Natural killer cell (primary cell): ENCODE results near the gene PDLIM1. TPM values are rescaled to one million over a fixed set of nuclear protein-coding genes. Genes with fewer than 3 reads are reported as not detected.
A peak's percentile ranks its signal among the peaks of the same experiment; 100 is the strongest.

Source experiments
- ATAC-seq, 3 donors: fragments of 150-1000 bp in 2 of 3; fragments of 200-7000 bp in 1 of 3; cut with Tn5 transposase; 1 replicate in 1 of 3; 2 replicates in 2 of 3; pipeline ENCODE4 v1.10.0; 2021; ENCODE audit warnings: mild to moderate bottlenecking in 2 of 3, moderate library complexity in 2 of 3
- DNase-seq, 2 donors: peaks; one replicate each; pipeline versions ENCODE4 v3.0.0 to v3.0.0-alpha.2; 2013 to 2021; ENCODE audit warnings: mixed read lengths in 1 of 2
- H3K27ac ChIP-seq: one replicate; pipeline ENCODE4 v1.5.1; 2013; ENCODE audit warnings: mild to moderate bottlenecking, low read length
- H3K27me3 ChIP-seq: one replicate; pipeline ENCODE4 v1.6.1; 2013; ENCODE audit warnings: low read length; ENCODE audit not compliant: control insufficient read depth, insufficient read depth
- H3K36me3 ChIP-seq: one replicate; pipeline ENCODE4 v1.6.1; 2013; ENCODE audit warnings: low read length; ENCODE audit not compliant: control insufficient read depth, insufficient read depth
- H3K4me1 ChIP-seq: one replicate; pipeline ENCODE4 v1.6.1; 2013; ENCODE audit warnings: low read length; ENCODE audit not compliant: control insufficient read depth, insufficient read depth
- H3K4me3 ChIP-seq: one replicate; pipeline ENCODE4 v1.5.1; 2013; ENCODE audit warnings: low read length
- H3K9me3 ChIP-seq: one replicate; pipeline ENCODE4 v1.6.1; 2013; ENCODE audit warnings: low read length; ENCODE audit not compliant: control insufficient read depth, insufficient read depth
- H3K27ac Mint-ChIP-seq, 2 donors: one replicate each; pipeline ENCODE4 v1.8.0; 2022; ENCODE audit warnings: mild to moderate bottlenecking in 2 of 2, mixed read lengths in 2 of 2, moderate library complexity in 1 of 2
- H3K27me3 Mint-ChIP-seq, 2 donors: one replicate each; pipeline ENCODE4 v1.8.0; 2022; ENCODE audit warnings: low read depth in 2 of 2, mixed read lengths in 2 of 2
- H3K36me3 Mint-ChIP-seq: one replicate; pipeline ENCODE4 v1.8.0; 2022; ENCODE audit warnings: mixed read lengths
- H3K4me1 Mint-ChIP-seq, 2 donors: one replicate each; pipeline ENCODE4 v1.8.0; 2022; ENCODE audit warnings: mixed read lengths in 2 of 2
- H3K4me3 Mint-ChIP-seq: one replicate; pipeline ENCODE4 v1.8.0; 2022; ENCODE audit warnings: mild to moderate bottlenecking, moderate library complexity, mixed read lengths
- H3K9me3 Mint-ChIP-seq, 2 donors: one replicate each; pipeline ENCODE4 v1.8.0; 2022; ENCODE audit warnings: mixed read lengths in 2 of 2
- WGBS: methylation state at CpG from one replicate; pipeline ENCODE4 v1.1.7; 2013; ENCODE audit warnings: missing lambda C conversion rate; ENCODE audit not compliant: insufficient coverage; 5-methylcytosine and 5-hydroxymethylcytosine counted together
- intact Hi-C: fragments of 100-400 bp; cut with micrococcal nuclease; formaldehyde crosslinking; loops from one replicate; pipeline ENCODE4 v1.14.2; 2022
- total RNA-seq, 4 donors: library from RNA; stranded (reverse); fragments of 120-200 nt in 1 of 4; gene quantifications; one replicate each; pipeline versions ENCODE4 v1.2.3 to v1.2.4, GENCODE V29; 2013 to 2022
- TF ChIP-seq, protein P1 (sequence below): fragments of 200-600 bp; IDR thresholded peaks from one replicate; pipeline ENCODE4 v1.8.0; 2022; ENCODE audit warnings: antibody characterized with exemption

Gene PDLIM1
- total RNA-seq, 3 donors from 2014 or later (not counting 1 experiment from before 2014, with no cell fraction given), result 7.1 to 25.2 (median 24.5) TPM

- Mint-ChIP-seq H3K9me3 (no peaks in the 10 kb centered on the region), H3K4me3 (peak overlapping the region; percentile 86), H3K36me3 (no peaks in the 10 kb centered on the region), H3K27ac (no peak overlapping the region), H3K27me3 (peaks cover 0 to 38% of the 10 kb centered on the region in 2 donors), H3K4me1 (peaks cover 30 to 35% of the 10 kb centered on the region in 2 donors)
- H3K27ac ChIP-seq, result peak overlapping the region; percentile 63
- H3K4me1 ChIP-seq, result peaks cover 52% of the 10 kb centered on the region
- no peaks in the 10 kb centered on the region for H3K27me3 ChIP-seq
- DNase-seq (no peak), ATAC-seq (no peak)
- H3K9me3 ChIP-seq, result no peaks in the 10 kb centered on the region
- H3K4me3 ChIP-seq, result peak overlapping the region; percentile 31
- TF ChIP-seq, protein P1, sequence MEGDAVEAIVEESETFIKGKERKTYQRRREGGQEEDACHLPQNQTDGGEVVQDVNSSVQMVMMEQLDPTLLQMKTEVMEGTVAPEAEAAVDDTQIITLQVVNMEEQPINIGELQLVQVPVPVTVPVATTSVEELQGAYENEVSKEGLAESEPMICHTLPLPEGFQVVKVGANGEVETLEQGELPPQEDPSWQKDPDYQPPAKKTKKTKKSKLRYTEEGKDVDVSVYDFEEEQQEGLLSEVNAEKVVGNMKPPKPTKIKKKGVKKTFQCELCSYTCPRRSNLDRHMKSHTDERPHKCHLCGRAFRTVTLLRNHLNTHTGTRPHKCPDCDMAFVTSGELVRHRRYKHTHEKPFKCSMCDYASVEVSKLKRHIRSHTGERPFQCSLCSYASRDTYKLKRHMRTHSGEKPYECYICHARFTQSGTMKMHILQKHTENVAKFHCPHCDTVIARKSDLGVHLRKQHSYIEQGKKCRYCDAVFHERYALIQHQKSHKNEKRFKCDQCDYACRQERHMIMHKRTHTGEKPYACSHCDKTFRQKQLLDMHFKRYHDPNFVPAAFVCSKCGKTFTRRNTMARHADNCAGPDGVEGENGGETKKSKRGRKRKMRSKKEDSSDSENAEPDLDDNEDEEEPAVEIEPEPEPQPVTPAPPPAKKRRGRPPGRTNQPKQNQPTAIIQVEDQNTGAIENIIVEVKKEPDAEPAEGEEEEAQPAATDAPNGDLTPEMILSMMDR, result no peak
- WGBS, result 66% methylated on average over 19 of the region's 19 CpGs
- no peaks in the 10 kb centered on the region for H3K36me3 ChIP-seq
- intact Hi-C loops, result no loop called here
Observed at GRCh38 chr10:95291365-95292039, 699 bp upstream of the PDLIM1 start.

- no peaks in the 10 kb centered on the region for H3K36me3 ChIP-seq
- TF ChIP-seq, protein P1, result no peak
- Mint-ChIP-seq H3K36me3 (no peaks in the 10 kb centered on the region), H3K4me3 (peak overlapping the region; percentile 86), H3K9me3 (no peaks in the 10 kb centered on the region), H3K4me1 (peaks cover 20 to 27% of the 10 kb centered on the region in 2 donors), H3K27me3 (peaks cover 0 to 38% of the 10 kb centered on the region in 2 donors), H3K27ac (no peak overlapping the region)
- H3K27ac ChIP-seq, result no peak overlapping the region
- DNase-seq (no peak), ATAC-seq (no peak)
- intact Hi-C loops, result no loop called here
- H3K4me1 ChIP-seq, result peaks cover 42% of the 10 kb centered on the region
- no peaks in the 10 kb centered on the region for H3K27me3 ChIP-seq
- 67% methylated on average over 12 of the region's 14 CpGs for WGBS
- H3K4me3 ChIP-seq, result peak overlapping the region; percentile 72
- no peaks in the 10 kb centered on the region for H3K9me3 ChIP-seq
Observed at GRCh38 chr10:95289921-95290421, 832 bp downstream of the PDLIM1 start.

DNA sequence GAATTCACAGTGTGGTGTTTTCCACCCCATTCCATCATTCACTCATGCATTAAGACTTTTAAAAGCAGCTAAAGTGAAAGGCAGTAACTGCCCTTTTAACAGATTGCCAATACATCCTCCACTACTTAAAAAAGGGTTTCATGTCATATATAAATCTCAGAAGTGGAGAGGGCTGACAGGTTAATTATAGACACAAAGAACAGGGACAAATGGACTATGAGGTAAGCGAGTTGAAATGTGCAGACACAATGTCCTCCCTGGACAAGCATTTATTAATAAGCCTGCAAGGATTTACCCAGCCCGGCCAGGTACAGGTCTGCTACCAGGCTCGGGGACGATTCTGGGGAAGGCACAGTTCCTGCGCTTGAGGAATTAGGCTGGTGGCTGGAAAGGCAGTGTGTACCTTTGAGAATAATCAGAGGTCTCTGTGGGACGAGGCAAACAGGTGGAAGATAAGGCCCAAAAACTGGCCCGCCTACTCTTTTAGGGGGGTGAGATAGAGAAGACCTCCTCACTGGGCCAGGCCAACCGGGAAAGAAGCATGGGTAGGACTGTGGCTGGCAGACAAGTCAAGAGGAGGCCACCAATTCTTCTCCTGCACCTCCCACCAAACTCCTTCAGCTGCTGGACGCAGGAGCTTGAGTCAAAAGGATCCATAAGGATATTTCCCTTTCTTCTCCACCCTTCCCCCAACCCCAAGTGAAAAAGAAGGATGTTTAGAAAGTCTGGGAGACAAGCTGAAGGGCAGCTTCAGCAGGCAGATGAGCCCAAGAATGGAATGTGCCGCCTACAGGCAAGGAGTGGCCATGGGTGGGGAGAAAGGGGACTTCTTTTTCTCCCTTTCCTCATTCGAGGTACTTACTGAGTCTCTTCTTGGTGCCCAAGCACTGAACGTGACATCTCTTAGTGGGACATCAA, 1.5 kb downstream of the PDLIM1 start:
- peaks cover 39% of the 10 kb centered on the region for H3K4me1 ChIP-seq
- H3K27ac ChIP-seq, result no peak overlapping the region
- WGBS, result 93% methylated on average over 10 of the region's 12 CpGs
- no peaks in the 10 kb centered on the region for H3K36me3 Mint-ChIP-seq
- H3K9me3 Mint-ChIP-seq, result no peaks in the 10 kb centered on the region
- H3K27ac Mint-ChIP-seq, result no peak overlapping the region
- intact Hi-C loops, result no loop called here
- peak overlapping the region; percentile 72 for H3K4me3 ChIP-seq
- TF ChIP-seq, protein P1, result no peak
- H3K27me3 Mint-ChIP-seq, result peaks cover 0 to 34% of the 10 kb centered on the region in 2 donors
- no peak for ATAC-seq
- no peak for DNase-seq
- H3K9me3 ChIP-seq, result no peaks in the 10 kb centered on the region
- H3K4me1 Mint-ChIP-seq, result peaks cover 13 to 27% of the 10 kb centered on the region in 2 donors
- no peaks in the 10 kb centered on the region for H3K27me3 ChIP-seq
- no peaks in the 10 kb centered on the region for H3K36me3 ChIP-seq
- H3K4me3 Mint-ChIP-seq, result peak overlapping the region; percentile 86
